K562 (cell line): ENCODE data around the gene REX1BD. TPM values are rescaled to one million over a fixed set of nuclear protein-coding genes. Genes with fewer than 3 reads are reported as not detected.

Experiments
- ATF6 ChIP-seq: sonication (generic); formaldehyde crosslinking; IDR thresholded peaks from 2 replicates; pipeline ENCODE4 v1.4.0; 2020; ENCODE audit warnings: mild to moderate bottlenecking, missing genetic modification reagents
- BCOR ChIP-seq: fragments of 450-650 bp; IDR thresholded peaks from 2 replicates; pipeline ENCODE4 v1.6.1; 2016
- CBX1 ChIP-seq: sonication (generic); IDR thresholded peaks from 2 replicates; pipeline ENCODE4 v1.6.1; 2016; ENCODE audit warnings: antibody characterized with exemption, low read depth, mild to moderate bottlenecking
- CXXC5 ChIP-seq: fragments of 250-450 bp; sonication (Bioruptor Pico); IDR thresholded peaks from 2 replicates; pipeline ENCODE4 v1.8.0; 2022; ENCODE audit warnings: inconsistent platforms, mild to moderate bottlenecking, moderate library complexity
- DACH1 ChIP-seq: fragments of 450-650 bp; IDR thresholded peaks from 2 replicates; pipeline ENCODE4 v1.6.1; 2018; ENCODE audit not compliant: partially characterized antibody
- EGR1 ChIP-seq: fragments of 450-650 bp; conservative IDR thresholded peaks from 2 replicates; pipeline ENCODE4 v1.6.1; 2017; ENCODE audit warnings: mild to moderate bottlenecking
- HDAC3 ChIP-seq: fragments of 450-650 bp; IDR thresholded peaks from 2 replicates; pipeline ENCODE4 v1.6.1; 2018; ENCODE audit warnings: borderline replicate concordance, mild to moderate bottlenecking, moderate library complexity; ENCODE audit not compliant: partially characterized antibody
- HIVEP1 ChIP-seq: fragments of 250-450 bp; sonication (Bioruptor Pico); IDR thresholded peaks from 2 replicates; pipeline ENCODE4 v1.4.0; 2020; ENCODE audit warnings: mild to moderate bottlenecking
- MYC ChIP-seq, 2 experiments: fragments of 250-450 bp in 1 of 2; sonication (Bioruptor Pico) in 1 of 2; IDR thresholded peaks; 2 replicates each; pipeline versions ENCODE4 v1.5.1 to v1.6.1; 2012 to 2021; ENCODE audit warnings: low read depth in 2 of 2, borderline replicate concordance in 1 of 2, improper control_type of control experiment in 1 of 2, low read length in 1 of 2, mild to moderate bottlenecking in 1 of 2, moderate library complexity in 1 of 2
- NCOA2 ChIP-seq, 2 experiments: fragments of 450-650 bp; IDR thresholded peaks; 2 replicates each; pipeline ENCODE4 v1.6.1; 2018; ENCODE audit warnings: mild to moderate bottlenecking in 2 of 2, moderate library complexity in 1 of 2; ENCODE audit not compliant: partially characterized antibody in 2 of 2
- SRF ChIP-seq, 2 experiments: fragments of 250-450, 450-650 bp in 1 of 2; sonication (Bioruptor Pico) in 1 of 2; sonication (generic) in 1 of 2; formaldehyde crosslinking; IDR thresholded peaks; 2 replicates each; pipeline versions ENCODE4 v1.5.0 to v1.5.1; 2020 to 2022; ENCODE audit warnings: mild to moderate bottlenecking in 1 of 2, missing genetic modification reagents in 1 of 2
- ZBTB9 ChIP-seq: fragments of 450-650 bp; formaldehyde crosslinking; IDR thresholded peaks from 2 replicates; pipeline ENCODE4 v1.4.0; 2020; ENCODE audit warnings: mild to moderate bottlenecking, moderate library complexity
- ZFP30 ChIP-seq: fragments of 250-450 bp; sonication (Bioruptor Pico); IDR thresholded peaks from 2 replicates; pipeline ENCODE4 v1.8.0; 2022; ENCODE audit warnings: moderate library complexity, mild to moderate bottlenecking, inconsistent platforms, borderline replicate concordance
- ZNF764 ChIP-seq: fragments of 250-450 bp; sonication (Bioruptor Pico); IDR thresholded peaks from 2 replicates; pipeline ENCODE4 v1.4.0; 2020; ENCODE audit warnings: low read depth, mild to moderate bottlenecking, moderate library complexity
- polyA plus RNA-seq, 8 experiments: library from polyadenylated mRNA; depleted of rRNA in 4 of 8; stranded (reverse) in 5 of 8; unstranded in 3 of 8; fragments of >200 nt; fragmentation: Nextera tagmentation in 2 of 8; fragmentation: Illumina TruSeq in 1 of 8; extraction: Ambion mirVana in 2 of 8; extraction: Trizol in 1 of 8; gene quantifications; 2 replicates each; pipeline versions ENCODE4 v1.2.1 to v1.2.3, GENCODE V29; 2011 to 2014; ENCODE audit warnings: inconsistent platforms in 1 of 8, missing spikeins in 1 of 8
- total RNA-seq, 7 experiments: library from RNA; depleted of rRNA in 6 of 7; stranded (reverse); fragments of >200 nt in 6 of 7; fragmentation: Illumina TruSeq in 2 of 7; extraction: Trizol in 2 of 7; gene quantifications; 2 replicates each; pipeline versions ENCODE4 v1.2.1 to v1.2.3, GENCODE V29; 2011 to 2021; ENCODE audit warnings: low replicate concordance in 1 of 7
- TF ChIP-seq, protein P1 (sequence below): sonication (generic); formaldehyde crosslinking; IDR thresholded peaks from 2 replicates; pipeline ENCODE4 v1.8.0; 2022; ENCODE audit warnings: mild to moderate bottlenecking, missing genetic modification reagents, borderline replicate concordance
- TF ChIP-seq, protein P2 (sequence below): fragments of 250-450 bp; sonication (Bioruptor Pico); IDR thresholded peaks from 2 replicates; pipeline ENCODE4 v1.5.0; 2020; ENCODE audit warnings: mild to moderate bottlenecking

REX1BD gene
- total and polyA plus RNA-seq, 9 of the 15 experiments (the other 6 are each of a cell fraction or from before 2014, with no cell fraction given), result 1.9 to 136 (median 13.8) TPM

- TF ChIP-seq, protein P1, sequence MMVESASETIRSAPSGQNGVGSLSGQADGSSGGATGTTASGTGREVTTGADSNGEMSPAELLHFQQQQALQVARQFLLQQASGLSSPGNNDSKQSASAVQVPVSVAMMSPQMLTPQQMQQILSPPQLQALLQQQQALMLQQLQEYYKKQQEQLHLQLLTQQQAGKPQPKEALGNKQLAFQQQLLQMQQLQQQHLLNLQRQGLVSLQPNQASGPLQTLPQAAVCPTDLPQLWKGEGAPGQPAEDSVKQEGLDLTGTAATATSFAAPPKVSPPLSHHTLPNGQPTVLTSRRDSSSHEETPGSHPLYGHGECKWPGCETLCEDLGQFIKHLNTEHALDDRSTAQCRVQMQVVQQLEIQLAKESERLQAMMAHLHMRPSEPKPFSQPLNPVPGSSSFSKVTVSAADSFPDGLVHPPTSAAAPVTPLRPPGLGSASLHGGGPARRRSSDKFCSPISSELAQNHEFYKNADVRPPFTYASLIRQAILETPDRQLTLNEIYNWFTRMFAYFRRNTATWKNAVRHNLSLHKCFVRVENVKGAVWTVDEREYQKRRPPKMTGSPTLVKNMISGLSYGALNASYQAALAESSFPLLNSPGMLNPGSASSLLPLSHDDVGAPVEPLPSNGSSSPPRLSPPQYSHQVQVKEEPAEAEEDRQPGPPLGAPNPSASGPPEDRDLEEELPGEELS (CRISPR knock-in tag), result no peak
- no peak for TF ChIP-seq ZNF764 (CRISPR knock-in tag)
- TF ChIP-seq ZFP30, result no peak
- TF ChIP-seq ATF6 (CRISPR knock-in tag), result no peak
- no peak for TF ChIP-seq NCOA2 (IDR thresholded peaks at IDR 0.05; ENCODE audit: partially characterized antibody in 2 of 2)
- TF ChIP-seq SRF (CRISPR knock-in tag; IDR thresholded peaks at IDR 0.05), result no peak
- TF ChIP-seq MYC (IDR thresholded peaks at IDR 0.05; ENCODE audit: low read depth, low read length), result peak; percentile 100
- peak; percentile 89; the same call in 1 of the 2 replicates for TF ChIP-seq MYC (CRISPR knock-in tag; IDR thresholded peaks at IDR 0.05; ENCODE audit: borderline replicate concordance, low read depth)
- TF ChIP-seq HIVEP1 (CRISPR knock-in tag), result no peak
- TF ChIP-seq DACH1, result no peak
- TF ChIP-seq BCOR, result no peak
- TF ChIP-seq ZBTB9 (CRISPR knock-in tag), result no peak
- TF ChIP-seq EGR1, result peak; percentile 94
- peak; percentile 33; the same call in 1 of the 2 replicates for TF ChIP-seq CBX1
- peak; percentile 98 for TF ChIP-seq CXXC5 (CRISPR knock-in tag)
- TF ChIP-seq HDAC3, result no peak
- TF ChIP-seq, protein P2, sequence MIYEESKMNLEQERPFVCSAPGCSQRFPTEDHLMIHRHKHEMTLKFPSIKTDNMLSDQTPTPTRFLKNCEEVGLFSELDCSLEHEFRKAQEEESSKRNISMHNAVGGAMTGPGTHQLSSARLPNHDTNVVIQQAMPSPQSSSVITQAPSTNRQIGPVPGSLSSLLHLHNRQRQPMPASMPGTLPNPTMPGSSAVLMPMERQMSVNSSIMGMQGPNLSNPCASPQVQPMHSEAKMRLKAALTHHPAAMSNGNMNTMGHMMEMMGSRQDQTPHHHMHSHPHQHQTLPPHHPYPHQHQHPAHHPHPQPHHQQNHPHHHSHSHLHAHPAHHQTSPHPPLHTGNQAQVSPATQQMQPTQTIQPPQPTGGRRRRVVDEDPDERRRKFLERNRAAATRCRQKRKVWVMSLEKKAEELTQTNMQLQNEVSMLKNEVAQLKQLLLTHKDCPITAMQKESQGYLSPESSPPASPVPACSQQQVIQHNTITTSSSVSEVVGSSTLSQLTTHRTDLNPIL (CRISPR knock-in tag), result no peak
Measured at GRCh38 chr19:18571564-18572344, 16.8 kb upstream of the REX1BD start, which contains the start of gene UBA52 (continued).
